Left renal cortex interstitium (tissue), 4 donors: ENCODE results near the gene PLA2R1. TPM values are rescaled to one million over a fixed set of nuclear protein-coding genes. Genes with fewer than 3 reads are reported as not detected.
"Not testable (repeated sequence)": the region's sequence is repeated elsewhere in the genome, so short reads cannot be mapped to it uniquely, and the experiment has no call there.

Experiments
- DNase-seq, 4 donors: peaks; one replicate each; pipeline ENCODE4 v3.0.0-alpha.2; 2013; ENCODE audit warnings: low read depth in 4 of 4, low spot score in 2 of 4, missing footprints in 1 of 4
- polyA plus RNA-seq, 4 donors: library from polyadenylated mRNA; unstranded; fragments of 120-200 nt; gene quantifications; one replicate each; pipeline ENCODE4 v1.2.1, GENCODE V29; 2013; ENCODE audit not compliant: insufficient read length in 4 of 4

PLA2R1 gene
- polyA plus RNA-seq, 4 donors = 72.6 to 126 (median 89.2) TPM

DNA sequence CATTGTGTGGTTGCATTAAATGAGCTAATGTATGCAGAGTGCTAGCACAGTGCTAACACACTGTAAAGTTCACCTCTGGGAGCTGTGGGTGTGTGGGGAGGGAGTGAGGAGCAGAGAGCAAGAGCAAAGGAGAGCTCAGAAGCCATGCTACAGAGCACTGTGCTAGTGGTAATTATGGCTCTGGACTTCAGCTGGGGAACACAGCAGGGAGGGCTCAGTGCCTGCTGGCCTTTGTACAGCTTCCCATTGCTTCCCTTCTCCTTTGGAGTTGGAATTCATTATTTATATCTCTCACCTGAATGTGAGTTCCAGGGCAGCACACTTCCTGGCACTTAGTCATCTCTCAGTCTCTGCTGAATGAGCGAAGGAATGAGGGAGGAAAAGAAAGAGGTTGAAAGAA lies 2.5 kb upstream of the PLA2R1 start:
- no peak for DNase-seq

DNA sequence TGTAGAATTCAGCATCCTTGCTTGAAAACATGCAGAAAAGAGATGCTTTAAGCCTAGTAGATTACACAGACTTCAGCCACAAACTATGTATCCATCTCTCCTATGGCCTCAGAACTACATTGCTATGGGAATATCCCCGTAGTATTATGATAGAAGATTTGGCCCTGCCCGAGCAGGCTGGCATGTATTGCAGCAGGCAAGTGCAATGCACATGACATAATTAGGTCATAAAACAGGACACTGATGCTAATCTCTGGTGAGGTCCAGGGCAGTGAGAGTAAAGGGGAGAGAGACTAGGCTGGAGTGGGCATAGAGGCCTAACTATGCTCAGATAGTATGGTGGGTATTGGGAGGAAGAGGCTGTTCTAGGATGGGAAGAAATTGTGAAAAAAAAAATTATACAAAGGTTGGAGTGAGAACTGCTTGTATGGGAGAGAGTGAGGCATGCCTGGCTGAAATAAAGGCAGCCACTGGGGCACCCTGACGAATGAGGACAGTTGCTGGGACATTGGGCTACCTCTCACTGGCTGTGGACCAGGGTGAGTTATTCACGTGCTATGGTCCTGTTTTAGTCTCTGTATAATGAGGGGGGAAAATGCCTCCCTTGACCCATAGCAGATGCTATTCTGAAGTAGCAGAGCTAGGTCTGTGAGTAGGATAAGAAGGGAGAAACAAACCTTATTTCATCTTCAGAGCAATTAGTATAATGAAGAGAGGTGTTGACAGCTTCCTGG lies 1.6 kb upstream of the PLA2R1 start:
- no peak for DNase-seq

DNA sequence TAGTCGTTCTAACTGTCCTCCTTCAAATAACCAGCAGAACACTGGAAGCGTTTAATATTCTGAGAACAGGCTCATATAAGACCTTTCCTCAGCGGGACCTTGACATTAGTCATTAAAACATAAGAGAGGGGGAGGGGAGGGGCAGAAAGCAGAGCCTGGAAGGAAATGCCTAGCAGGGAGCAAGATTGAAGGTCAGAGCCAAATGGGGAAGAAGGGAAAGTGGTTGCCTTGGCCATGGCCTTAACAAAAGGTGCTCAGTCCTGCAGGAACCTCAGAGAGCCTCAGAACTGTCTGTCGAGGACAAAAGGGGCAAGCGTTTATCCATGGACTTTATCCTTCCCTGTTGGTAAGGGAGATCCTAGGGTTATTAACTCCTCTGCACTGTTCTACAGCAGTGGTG lies 856 bp upstream of the PLA2R1 start:
- DNase-seq = no peak

DNA sequence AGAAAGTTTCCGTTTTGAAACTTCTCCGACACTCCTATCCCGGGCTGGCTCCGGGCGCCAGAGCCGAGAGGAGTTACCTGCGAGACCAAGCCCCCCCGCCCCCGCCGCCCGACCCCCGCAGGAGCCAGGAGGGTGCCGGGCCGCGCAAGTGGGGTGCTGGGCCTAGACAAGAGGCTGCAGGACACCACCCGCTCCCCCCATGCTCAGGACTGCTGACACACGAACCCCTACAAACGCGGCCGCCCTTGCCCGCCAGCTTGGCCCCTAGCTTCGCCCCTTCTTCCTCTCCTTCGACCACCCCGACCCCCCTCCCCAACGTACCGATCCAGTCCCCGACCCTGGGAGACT lies 497 bp downstream of the PLA2R1 start:
- DNase-seq = no peak

DNA sequence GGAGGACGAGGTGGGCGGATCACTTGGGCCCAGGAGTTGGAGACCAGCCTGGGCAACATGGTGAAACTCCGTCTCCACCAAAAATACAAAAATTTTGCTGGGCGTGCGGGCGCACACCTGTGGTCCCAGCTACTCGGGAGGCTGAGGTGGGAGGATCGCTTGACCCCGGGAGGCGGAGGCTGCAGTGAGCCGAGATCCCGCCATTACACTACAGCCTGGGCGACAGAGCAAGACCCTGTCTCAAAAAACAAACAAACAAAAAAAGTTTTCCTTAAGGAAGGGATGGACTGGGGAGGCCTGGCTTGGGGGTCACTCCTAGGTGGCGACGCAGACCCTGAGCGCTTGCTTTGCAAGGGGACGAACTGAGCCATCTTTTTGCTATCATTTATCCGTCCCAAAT lies 882 bp downstream of the PLA2R1 start:
- DNase-seq = no peak

DNA sequence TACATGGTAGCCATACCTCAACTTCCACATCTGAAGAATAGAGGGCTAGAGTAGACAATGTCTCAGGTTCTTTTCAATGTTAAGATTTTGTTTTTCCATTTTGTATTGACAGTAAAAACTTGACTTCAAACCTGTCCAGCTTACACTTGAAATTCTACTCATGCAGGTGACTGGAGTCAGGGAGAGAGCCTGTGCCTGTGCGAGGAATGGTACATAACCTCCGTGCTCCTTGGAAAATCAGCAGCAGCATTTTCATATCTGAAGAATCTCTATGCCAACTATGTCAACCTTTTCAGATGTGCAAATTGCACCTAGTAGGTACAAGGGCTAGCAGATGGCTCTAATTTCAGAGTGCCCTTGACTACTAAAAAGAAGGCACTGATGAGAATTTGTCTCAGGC lies 2.1 kb downstream of the PLA2R1 start:
- DNase-seq = no peak

DNA sequence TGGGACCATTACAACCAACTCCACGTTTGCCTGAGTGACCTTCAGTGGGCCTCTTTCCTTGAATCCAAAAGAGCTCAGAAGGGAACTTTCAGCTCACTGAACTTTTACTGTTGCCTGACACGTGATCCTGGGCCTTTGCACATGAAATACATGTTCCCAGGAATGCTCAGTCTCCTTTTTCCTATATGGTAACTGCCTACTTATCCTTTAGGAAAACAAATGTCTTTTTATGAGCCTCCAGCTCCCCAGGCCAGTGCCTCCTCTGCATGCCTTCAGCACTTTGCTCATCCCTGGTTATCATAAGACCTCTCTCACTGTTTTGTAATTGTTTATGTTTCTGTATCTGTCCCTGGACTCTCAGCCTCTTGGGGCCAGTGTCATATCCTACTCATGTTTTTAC lies 5.1 kb downstream of the PLA2R1 start:
- DNase-seq = no peak

DNA sequence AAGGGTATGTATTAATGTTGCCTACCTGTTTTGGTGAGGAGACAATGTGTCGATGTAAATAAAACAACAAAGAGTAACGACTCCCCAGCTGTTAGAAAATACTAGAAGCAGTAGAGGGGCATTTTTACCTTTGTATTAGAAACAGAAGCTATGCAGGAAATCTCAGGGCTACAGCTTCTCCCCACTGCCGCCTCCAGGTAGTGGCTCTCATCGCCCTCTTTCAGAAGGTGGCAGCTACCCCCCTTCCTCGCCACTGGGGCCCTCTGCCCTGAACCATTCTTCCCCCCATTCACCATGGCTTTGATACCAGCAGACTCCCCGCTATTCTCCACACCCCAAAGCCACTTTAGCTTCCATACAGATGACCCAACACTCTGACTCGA lies 6.7 kb downstream of the PLA2R1 start:
- no peak for DNase-seq

DNA sequence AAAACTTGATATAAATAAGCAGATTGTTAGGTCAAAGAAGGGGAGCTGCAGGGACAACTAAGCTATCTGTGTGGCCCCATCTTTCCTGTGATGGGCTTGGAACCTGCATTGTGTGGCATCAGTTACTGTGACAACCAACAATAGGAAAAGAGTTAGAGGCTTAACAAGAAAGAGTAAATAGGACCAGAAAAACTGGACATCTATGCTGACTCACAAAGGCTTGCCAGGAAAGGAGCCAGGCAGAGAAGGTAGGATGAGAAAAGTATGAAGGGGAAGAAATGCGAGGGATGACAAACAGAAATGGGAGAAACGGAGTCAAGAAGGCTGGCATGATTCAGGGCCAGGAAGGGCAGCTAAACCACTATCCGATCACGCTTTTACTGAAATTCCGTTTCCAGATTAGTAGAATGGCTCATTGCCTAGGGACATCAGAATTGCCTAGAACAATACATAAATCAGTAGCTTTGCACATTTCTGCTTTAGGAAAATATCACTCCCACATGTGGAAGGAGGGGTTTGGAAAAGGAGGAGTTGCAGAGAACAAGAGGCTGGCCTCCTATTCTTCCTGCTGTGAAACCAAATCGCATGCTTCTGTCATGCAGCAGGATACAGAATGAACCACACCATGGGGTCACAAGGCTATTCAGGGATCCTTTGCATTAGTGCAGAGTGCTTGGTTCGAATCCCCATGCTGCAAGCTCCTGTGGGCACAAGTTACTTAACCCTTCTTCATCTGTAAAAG lies 7.3 kb downstream of the PLA2R1 start:
- peak in 1 of 4 donors; percentile 47 for DNase-seq

DNA sequence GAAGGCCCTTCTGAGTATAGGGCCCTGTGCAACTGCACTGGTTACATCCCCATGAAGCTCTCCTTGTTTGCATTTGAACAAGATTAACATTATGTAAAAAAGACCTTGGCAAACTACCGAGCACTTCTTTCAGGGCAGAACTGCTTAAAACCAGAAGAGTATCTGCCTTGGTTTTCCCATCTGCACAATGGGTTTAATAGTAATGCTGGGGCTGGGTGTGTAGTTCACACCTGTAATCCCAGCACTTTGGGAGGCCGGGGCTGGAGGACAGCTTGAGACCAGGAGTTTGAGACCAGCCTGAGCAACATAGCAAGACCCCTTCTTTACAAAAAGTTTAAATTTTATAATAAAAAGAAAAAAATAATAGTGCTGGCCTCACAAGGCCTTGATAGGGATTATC lies 8.5 kb downstream of the PLA2R1 start:
- DNase-seq = no peak

DNA sequence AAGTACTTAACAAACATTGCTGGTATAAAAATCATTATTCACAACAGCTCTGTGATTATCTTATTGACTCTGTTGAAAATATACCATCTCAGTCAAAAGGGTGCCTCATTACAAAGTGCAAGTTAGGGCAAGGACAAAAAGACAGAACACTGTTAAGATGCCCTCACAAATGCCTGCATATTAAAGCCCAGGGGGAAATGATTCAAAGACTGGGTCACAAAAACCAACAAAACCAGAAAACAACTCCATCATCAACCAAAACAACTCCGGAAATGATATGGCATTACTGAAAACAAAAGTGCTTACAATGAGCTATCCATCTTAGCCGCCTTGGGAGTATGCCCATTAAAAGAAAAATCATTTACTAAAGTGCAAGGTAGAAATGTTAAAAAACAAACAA lies 9.9 kb downstream of the PLA2R1 start:
- no peak for DNase-seq

DNA sequence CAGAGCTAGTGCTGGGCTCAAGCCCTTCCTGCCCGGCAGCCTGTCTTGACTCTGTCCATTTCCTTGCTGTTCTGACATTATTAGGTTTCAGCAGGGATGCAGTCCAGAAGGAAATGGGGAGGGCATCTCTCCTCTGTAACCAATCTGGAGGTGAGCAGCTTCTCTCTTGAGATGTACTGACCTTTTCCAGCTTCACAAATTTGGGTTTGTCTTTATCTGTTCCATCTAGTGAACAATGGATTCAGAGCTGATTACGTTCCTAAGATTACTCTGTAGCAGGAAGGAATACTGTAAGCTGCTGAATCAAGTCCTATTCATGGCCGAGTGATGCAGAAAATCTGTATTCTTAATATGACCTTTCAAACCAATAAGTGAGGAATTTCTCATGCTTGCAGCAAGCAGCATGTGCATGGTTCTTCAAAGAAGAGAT lies 11.0 kb downstream of the PLA2R1 start:
- DNase-seq = no peak

DNA sequence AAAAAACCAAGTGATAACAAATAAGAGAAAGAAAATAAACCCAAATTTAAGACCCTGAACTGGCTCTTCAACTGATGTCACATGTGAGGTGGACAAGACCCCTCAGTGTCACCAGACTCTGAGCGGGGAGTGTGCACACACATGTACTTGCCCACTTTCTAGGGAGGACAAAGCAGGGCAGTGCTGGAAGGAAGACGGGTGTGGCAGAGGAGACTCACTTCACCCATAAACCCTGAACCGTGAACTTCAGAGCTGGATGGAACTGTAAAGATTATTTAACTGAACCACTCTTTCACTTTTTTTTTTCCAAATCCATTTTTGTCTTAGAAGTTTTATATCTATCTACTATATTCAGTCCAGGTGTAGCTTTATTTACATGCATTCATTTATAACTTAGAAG lies 12.3 kb downstream of the PLA2R1 start:
- no peak for DNase-seq

DNA sequence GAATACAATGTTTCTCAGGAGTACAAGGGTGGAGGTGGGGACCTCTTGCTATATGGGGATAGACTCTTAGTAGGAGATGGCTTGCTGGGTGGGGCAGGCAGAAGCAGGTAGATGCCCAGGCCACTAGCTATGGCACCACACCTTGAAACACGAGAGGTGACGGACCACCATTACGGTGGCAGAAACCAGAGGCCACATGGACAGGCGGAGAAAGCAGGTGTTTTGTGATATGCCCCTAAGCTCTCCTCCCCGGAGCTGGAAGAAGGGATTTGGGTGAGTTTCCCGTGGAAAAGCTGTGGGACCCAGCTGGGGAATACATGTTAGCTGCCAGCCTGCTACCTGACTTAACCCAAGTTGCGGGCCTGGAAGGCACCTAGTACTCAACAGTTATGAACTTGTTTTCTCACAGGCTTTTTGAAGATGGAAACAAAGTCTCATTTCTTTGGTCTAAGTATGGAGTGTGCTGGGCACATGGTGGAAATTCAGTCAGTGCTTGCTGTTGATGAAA lies 16.7 kb downstream of the PLA2R1 start:
- DNase-seq = no peak

DNA sequence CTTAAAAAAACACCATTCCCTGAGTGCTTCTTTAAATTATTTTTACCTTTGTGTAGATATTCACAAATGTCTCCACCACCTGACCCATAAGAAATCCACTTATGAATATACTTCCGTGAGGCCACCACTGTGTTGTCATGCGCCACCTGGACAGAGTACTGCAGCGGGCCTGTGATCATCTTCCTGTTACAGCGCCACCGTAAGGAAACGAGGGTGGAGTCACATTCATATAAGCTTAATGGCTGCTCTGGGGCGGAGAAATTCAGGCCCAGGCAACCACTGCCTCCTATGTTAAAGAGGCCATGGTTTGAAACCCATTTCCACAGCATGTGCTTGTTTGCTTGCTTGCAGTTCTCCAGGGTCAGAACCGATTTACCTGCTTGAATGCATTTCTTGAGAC lies 17.7 kb downstream of the PLA2R1 start:
- DNase-seq = no peak

DNA sequence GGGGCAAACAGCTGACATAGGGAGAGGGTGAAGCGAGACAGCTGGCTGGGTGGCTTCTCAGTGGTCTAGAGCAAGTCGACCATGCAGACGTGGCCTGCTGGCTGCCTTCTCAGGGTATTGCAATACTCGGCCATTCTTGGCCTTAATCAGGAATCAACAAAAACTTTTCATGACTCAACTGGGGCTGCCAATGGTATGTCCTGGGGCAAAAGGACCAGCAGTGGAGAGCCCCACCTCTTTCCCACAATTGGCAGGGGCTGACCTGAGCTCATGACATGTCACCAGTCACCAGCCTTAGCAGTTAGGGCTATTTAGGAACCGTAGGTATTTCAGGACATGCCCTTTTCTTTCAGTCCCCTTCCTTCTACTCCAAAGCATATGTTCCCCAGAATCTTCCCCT lies 19.1 kb downstream of the PLA2R1 start:
- DNase-seq = no peak

DNA sequence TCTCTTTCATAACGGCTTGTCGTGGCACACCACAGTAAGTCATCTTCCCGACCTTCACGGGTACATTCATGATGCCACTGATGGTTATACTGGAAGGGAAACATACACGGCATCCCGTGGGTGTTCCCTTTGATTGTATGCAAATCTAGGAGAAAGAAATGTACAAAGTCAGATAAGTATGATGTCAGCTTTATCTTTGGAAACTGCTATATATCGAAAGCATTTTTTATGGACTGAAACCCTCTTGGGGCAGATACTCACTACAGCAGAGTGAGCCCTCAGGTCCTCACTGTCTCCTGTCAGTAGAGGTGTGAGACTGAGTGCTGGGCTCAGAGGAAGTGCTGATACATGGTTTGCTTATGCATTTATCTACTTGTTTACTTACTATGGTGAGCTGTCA lies 20.4 kb downstream of the PLA2R1 start:
- no peak for DNase-seq

DNA sequence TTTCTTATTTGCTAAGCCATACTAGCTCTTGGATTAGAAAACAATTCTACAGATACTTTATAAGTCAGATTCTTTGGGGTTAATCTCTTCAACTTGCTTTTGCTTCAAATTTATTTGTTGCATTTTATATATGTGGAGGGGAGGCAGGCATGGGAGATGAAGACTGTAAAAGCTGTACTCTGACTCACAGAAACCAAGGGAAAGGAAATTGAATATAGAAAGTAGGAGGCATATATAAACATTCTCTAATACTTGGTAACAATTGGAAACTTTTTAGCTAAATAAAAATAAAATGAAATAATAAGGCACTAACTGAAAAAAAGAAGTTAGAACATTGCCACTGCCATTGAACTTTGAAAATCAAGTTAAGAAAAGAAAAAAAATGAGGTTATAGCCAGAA lies 21.3 kb downstream of the PLA2R1 start:
- DNase-seq = no peak

DNA sequence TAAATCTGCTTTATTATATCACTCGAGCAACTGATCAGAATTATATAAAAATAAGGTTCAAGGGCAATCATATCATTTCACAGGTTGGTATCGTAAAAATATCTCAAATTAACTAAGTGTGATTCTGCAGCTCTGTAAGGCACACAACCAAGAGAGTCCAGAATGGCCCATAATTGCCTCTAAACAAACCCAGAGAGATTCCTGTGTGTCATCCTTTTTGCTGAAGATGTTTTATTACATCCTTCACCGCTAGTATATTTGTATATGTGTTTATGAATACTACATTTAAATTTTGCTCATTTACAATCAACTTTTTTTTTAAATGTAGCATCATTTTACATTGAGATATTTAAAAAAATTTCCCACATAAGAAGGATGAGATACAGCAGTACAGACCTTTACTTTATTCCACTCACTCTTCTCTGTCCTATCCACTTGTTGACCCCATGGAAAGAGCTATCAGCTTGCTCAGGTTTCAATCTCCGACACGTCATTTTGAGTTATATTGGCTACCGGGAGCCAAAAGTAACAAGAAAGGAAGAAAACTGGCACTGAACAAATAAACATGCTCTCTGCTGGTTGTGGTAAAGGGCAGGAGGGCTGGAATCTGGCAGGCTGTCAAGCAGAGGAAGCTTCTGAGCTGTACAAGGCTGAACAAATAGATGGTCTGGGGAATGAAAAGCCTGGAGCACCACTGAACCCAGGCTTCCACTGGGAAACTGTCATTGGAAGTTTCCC lies 23.1 kb downstream of the PLA2R1 start:
- DNase-seq = no peak

DNA sequence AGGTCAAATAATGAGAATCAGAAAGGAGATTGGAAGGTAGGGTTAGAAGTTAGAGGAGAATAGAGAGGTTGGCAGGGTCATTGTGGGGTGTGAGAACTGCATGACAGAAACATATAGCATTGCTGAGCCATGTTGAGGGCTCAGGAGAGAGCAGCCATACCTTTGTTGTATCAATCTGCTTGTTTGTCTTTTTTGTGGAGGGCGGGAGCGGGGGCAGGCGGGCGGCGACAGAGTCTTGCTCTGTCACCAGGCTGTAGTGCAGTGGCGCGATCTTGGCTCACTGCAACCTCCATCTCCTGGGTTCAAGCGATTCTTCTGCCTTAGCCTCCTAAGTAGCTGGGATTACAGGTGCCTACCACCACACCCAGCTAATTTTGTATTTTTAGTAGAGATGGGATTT lies 23.8 kb downstream of the PLA2R1 start:
- not testable (repeated sequence) for DNase-seq

DNA sequence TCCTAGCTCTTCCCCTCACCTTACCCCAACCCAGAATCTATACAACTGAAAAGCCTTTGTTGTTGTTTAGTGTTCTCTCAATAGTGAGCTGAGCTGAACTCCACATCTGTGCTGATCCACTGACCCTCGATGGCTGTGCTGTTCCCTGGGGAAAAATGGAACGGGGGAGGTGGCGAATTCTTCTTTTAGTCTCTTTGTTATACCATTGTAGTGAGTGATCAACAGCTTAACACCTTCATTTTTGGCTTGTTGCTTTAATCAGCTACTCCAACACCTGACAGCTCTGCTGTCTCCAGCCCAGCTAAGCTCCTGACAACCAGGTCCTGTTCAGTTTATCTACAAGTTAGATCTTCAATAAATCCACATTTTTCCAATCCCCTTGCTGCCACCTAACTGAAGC lies 25.7 kb downstream of the PLA2R1 start:
- DNase-seq = no peak

DNA sequence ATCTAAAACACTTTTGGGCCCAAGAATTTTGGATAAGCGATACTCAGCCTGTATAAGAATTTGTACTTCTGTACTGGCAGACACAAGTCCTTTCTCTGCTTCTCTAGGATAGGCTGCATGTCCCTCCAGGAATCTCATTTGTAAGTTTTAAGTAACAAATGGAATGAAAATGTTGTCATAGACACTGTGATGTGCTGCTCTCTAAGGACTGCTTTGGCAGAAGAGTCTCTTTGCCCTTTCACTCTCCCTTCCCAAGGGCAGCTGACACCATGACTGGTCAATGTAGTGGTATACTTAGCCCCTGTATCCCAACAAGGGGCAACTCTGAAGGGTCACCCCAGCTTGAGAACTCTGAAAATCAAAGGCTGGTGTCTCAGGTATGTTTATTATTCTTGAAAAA lies 27.3 kb downstream of the PLA2R1 start:
- DNase-seq = no peak
